ENCODE data around the gene RGL4.

- no peak for TF ChIP-seq CTCF (IDR thresholded peaks at IDR 0.05; ENCODE audit: insufficient read depth, low read depth, low read length)
- TF ChIP-seq EZH2 (IDR thresholded peaks at IDR 0.05; ENCODE audit: insufficient read depth, low read length), result no peak
Measured at GRCh38 chr22:23705358-23705757, 14.5 kb downstream of the RGL4 start.

Data from astrocyte (in vitro differentiated cells and primary cell).